Hematopoietic multipotent progenitor cell treated with erythropoietin and hydrocortisone succinate and interleukin-3 and kit ligand, for 15 days (in vitro differentiated cells): ENCODE results near the gene BMP2K.

Experiments
- DNase-seq: peaks from one replicate; pipeline ENCODE4 v3.0.0-alpha.2; 2015; ENCODE audit warnings: low spot score

The BMP2K gene

DNA sequence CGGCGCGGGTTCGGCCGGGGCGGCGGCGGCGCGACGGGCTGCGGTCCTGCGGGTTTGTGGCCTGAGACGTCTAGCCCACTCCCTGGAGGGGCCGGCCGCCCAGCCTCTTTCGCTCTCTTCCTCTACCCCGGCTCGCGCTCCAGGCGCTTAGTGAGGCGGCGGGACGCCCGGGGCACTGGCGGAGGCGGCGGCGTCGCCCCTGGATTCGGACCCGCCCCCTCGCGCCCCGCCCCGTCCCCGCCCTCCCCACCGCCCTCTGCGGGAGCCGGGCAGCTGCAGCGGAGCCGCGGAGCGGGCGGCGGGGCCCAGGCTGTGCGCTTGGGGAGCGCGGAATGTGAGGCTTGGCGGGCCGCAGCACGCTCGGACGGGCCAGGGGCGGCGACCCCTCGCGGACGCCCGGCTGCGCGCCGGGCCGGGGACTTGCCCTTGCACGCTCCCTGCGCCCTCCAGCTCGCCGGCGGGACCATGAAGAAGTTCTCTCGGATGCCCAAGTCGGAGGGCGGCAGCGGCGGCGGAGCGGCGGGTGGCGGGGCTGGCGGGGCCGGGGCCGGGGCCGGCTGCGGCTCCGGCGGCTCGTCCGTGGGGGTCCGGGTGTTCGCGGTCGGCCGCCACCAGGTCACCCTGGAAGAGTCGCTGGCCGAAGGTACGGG is at the start of gene BMP2K:
Gene BMP2K, plus strand, starts transcription at position 272 of the 650 bp plus-strand sequence. Its CDS starts 194 bp downstream, at position 466.
- DNase-seq = peak; percentile 88

- no peak for DNase-seq
Observed at GRCh38 chr4:78726546-78726945, 49.6 kb upstream of the BMP2K start.

GRCh38 chr4:78732332-78733104 is 43.6 kb upstream of the BMP2K start:
- DNase-seq = peak; percentile 91

DNA sequence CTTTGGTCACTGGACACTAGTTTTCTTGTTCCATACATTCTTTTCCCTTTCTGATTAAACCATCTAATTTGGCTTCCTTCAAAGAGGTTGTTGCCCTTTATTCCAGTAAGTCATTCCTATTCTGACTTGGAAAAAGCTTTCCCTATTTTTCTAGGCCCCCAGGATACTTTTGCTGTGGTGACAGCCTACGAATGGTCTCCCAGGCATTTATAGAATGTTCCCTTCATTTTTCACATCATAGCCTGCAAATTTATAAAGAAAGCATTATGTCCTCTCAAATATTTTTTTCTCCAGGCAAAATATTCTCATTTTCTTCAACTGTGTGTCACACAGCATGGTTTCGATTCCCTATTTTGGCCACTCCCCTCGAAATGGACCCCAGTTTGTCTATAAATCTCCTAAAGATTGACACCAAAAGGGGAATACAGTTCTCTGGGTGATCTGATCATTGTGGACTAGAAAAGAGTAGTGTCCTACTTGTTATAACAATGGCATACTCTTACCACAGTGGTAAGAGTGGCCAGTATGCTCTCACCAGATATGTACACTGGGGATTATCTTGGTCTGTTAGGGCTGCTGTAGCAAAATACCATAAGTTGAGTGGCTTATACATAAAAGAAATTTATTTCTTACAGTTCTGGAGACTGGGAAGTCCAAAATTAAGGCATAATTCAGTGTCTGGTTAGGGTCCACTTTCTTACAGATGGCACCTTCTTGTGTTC is 41.5 kb upstream of the BMP2K start:
- DNase-seq = no peak

DNA sequence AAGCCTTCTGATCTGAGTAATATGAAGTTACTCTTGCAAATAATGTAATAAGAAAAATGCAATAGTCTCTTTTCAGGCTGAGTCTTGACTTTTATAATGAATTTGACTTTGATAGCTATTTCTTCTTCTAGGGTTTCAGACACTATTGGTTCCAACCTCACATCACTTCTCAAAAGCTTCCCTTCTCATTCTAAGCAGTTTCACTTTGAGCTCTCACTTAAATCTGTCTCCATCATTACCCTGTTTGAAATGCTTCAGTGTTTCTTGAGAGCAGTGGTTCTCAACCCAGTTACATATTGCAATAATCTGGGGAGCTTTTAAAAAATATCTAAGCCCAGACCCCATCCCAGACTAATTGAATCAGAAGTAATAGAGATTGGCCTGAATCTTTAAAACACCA is 40.5 kb upstream of the BMP2K start:
- no peak for DNase-seq

GRCh38 chr4:78737035-78737434 is 39.1 kb upstream of the BMP2K start:
- DNase-seq = no peak

GRCh38 chr4:78737973-78738372 is 38.2 kb upstream of the BMP2K start:
- DNase-seq = peak; percentile 48

GRCh38 chr4:78742300-78742699 is 33.9 kb upstream of the BMP2K start:
- DNase-seq = no peak

DNA sequence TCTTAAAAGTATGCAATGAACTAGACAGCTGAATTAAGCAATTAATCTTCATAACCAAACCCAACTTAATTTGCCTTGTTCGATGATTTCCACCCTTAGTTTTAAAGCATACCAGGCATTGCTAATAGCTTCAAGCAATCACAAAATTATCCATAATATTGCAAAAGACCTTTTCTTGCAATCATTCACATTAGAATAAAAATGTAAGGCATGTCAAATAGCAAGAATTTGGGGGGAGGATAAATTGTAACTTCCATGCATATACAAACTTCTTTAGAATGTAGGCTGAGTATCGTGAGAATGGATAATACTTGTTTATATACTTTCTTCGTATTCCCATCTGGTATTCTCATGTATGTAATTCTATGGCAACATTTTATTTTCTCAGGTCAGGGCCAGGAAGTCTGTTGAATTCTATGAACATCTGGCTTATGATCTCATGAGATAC is 28.7 kb upstream of the BMP2K start:
- no peak for DNase-seq

GRCh38 chr4:78748381-78748780 is 27.8 kb upstream of the BMP2K start:
- DNase-seq = no peak

GRCh38 chr4:78749258-78749971 is 26.7 kb upstream of the BMP2K start:
- DNase-seq = no peak

DNA sequence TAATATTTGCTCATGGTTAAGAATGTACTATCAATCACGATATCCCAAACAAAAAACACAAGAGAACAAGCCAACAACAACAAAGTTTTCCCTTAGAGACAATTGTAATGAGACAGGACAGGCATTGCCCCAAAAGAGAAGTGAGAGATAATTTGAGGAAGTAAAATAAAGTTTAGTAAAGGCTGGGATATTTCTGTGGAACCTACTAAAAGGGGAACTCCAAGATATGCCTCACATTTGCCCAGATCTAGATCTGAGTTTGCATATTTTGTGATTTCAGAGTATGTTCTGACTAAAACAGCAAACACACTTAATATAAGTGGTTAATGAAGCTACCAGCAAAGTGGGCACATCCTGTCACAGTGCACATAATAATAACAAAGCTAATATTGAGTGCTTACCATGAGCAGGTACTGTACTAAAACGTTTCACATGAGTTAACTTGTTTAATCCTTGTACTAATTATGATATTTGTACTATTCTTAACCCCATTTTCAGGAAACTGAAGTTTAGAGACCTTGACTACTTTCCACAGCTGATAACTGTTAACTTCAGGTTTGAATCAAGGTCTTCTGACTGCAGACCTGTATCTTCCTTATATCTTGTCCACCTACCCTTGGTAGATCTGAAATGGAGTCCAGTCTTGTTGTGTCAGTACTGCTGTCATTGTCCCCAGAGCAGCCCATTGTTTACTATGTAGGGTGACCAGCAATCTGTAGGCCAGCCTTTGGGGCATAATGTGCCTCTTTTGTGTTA is 26.0 kb upstream of the BMP2K start:
- DNase-seq = no peak

DNA sequence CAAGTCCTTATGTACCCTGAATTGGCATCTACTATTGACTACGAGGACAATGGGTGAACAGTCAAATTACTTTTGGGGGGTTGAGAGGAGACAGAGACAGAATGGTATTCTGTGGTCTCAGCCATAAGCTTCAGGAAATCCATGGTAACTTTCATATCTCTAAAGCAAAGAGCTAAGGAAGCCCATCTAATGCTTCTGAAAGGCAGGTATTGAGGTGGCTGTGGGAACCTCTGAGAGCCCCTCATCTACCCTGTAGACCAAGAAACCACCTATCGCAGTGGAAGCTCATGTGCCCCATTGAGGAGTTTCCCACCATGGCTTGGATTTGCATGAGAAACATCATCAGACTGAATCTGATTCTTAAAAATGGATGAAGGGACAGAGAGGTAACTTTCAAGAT is 23.1 kb upstream of the BMP2K start:
- no peak for DNase-seq

GRCh38 chr4:78754872-78755271 is 21.3 kb upstream of the BMP2K start:
- DNase-seq = no peak

- DNase-seq = no peak
Observed at GRCh38 chr4:78756137-78756536, 20.0 kb upstream of the BMP2K start.

- no peak for DNase-seq
Observed at GRCh38 chr4:78756776-78757175, 19.4 kb upstream of the BMP2K start.

DNA sequence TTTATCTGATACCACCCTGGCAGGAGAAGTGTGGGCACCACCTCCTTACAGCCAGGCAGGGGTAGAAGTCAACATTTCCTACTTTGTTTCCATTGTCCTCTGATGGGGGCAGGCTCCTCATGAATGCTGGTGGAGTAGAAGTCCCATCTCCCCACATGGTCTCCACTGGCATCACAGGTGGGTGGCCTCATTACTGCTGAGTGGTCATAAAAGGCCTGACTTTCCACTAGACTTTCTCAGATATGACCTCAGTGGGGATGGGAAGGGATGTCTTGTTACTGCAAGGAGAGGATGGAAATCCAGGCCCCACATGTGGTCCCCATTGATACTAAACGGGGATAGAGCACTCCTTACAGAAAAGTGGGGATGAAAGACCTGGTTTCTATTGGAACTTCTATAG is 18.6 kb upstream of the BMP2K start:
- DNase-seq = no peak

DNA sequence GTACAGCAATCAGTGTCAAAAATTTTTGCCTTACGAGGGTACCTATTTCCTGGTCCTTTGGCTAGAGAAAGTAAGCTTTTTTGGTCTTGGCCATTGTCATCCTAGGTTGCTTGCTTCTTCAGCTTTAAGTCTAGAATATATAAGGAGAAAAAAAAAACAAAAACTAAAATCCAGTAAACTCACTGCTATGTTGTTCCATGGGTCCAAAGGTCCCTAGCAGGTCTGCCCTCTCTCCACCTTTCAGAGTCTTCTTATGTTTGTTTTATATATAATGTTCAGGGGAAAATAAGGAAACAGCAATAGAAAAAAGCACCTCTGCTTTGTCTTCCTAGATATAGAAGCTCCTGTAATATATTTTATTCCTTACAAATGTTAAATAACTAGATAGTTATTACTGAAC is 18.1 kb upstream of the BMP2K start:
- DNase-seq = no peak

GRCh38 chr4:78762529-78762928 is 13.6 kb upstream of the BMP2K start:
- DNase-seq = no peak

DNA sequence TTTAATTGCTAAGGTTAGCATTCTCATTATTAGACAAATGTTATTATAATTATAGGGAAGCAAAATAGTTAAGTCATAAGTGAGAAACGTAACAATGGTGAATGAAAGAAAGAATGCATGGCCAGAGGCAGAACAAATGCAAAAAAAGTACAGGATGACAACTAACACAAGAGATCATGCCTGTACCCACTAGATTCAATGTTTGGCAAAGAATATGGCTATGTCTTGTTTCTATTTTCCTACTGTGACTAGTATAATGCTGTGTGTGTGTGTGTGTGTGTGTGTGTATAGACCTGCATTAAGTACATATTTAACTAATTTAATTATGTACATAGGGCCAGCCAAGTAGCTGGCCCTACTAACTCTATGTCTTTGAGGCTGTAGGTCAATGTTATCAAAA is 12.9 kb upstream of the BMP2K start:
- peak; percentile 32 for DNase-seq

GRCh38 chr4:78763763-78764387 is 12.3 kb upstream of the BMP2K start:
- DNase-seq = peak; percentile 43
